ENCODE results near the gene BTN2A1. TPM values are rescaled to one million over a fixed set of nuclear protein-coding genes. Genes with fewer than 3 reads are reported as not detected.
"Not testable (repeated sequence)": the region's sequence is repeated elsewhere in the genome, so short reads cannot be mapped to it uniquely, and the experiment has no call there.

BTN2A1 gene
- total RNA-seq, 1 experiment from 2014 or later, result 11.2 TPM

GRCh38 chr6:26507658-26508057 lies 49.9 kb downstream of the BTN2A1 start:
- intact Hi-C loops (cut with micrococcal nuclease), result no loop called here
- H2AFZ ChIP-seq (ENCODE audit: low read depth, low read length, poor library complexity, severe bottlenecking), result no peak overlapping the region
- no peaks in the 10 kb centered on the region for H4K20me1 ChIP-seq (ENCODE audit: insufficient read depth)
- no peak overlapping the region for H3K4me3 ChIP-seq (replicated peaks in 1 of 2; ENCODE audit: low read depth in 1 of 2, low read length in 2 of 2)
- ChIA-PET CTCF (no interaction called here), POLR2A (no interaction called here), RAD21 (ENCODE audit: low non-redundant PET in 1 of 2, low total read pairs in 2 of 2, uncharacterized antibody in 2 of 2, unreplicated experiment in 2 of 2) (no interaction called here)
- H3K9me3 ChIP-seq (ENCODE audit: control insufficient read depth in 1 of 2, insufficient read depth in 1 of 2, low read depth in 1 of 2, low read length in 2 of 2), result no peaks in the 10 kb centered on the region
- no peaks in the 10 kb centered on the region for H3K79me2 ChIP-seq (ENCODE audit: insufficient read depth, low read length)
- no peak overlapping the region for H3K27ac ChIP-seq (ENCODE audit: low read depth, low read length)
- no peaks in the 10 kb centered on the region for H3K36me3 ChIP-seq (ENCODE audit: control insufficient read depth in 1 of 2, insufficient read depth in 2 of 2, low read length in 2 of 2)
- no peak overlapping the region for H3K9ac ChIP-seq (ENCODE audit: low read length)
- H3K4me1 ChIP-seq (ENCODE audit: control insufficient read depth in 1 of 2, insufficient read depth in 2 of 2, low read length in 2 of 2), result peaks cover 0 to 10% of the 10 kb centered on the region in 2 experiments; a peak in 2 of 4 replicates
- ATAC-seq (no peak), DNase-seq (ENCODE audit: low read depth, low spot score) (no peak)
- BruUV-seq (replicated peaks), result no TSS peak
- TF ChIP-seq FOSL1 (IDR thresholded peaks at IDR 0.05; ENCODE audit: low read depth) (no peak), EZH2phosphoT487 (IDR thresholded peaks at IDR 0.05; ENCODE audit: borderline replicate concordance) (no peak), EZH2 (IDR thresholded peaks at IDR 0.05) (no peak), TCF7L2 (IDR thresholded peaks at IDR 0.05; ENCODE audit: borderline replicate concordance, extremely low read depth, insufficient read depth, insufficient read length) (no peak), JUND (IDR thresholded peaks at IDR 0.05) (no peak)
- no peaks in the 10 kb centered on the region; the same call in 1 of the 2 replicates for H3K9me2 ChIP-seq (ENCODE audit: insufficient read depth)
- no peak overlapping the region for H3K4me2 ChIP-seq (ENCODE audit: low read length)
- H3K27me3 ChIP-seq (ENCODE audit: insufficient read depth, low read length), result no peaks in the 10 kb centered on the region

GRCh38 chr6:26511033-26511432 lies 53.3 kb downstream of the BTN2A1 start:
- ATAC-seq, result peak; percentile 63
- H3K9me2 ChIP-seq (ENCODE audit: insufficient read depth); RAD21 ChIA-PET (ENCODE audit: low non-redundant PET in 1 of 2, low total read pairs in 2 of 2, uncharacterized antibody in 2 of 2, unreplicated experiment in 2 of 2); H3K27ac ChIP-seq (ENCODE audit: low read depth, low read length); DNase-seq (ENCODE audit: low read depth, low spot score); H3K4me1 ChIP-seq (ENCODE audit: control insufficient read depth in 1 of 2, insufficient read depth in 2 of 2, low read length in 2 of 2); H3K79me2 ChIP-seq (ENCODE audit: insufficient read depth, low read length); intact Hi-C loops (cut with micrococcal nuclease); CTCF ChIA-PET; H2AFZ ChIP-seq (ENCODE audit: low read depth, low read length, poor library complexity, severe bottlenecking); H3K27me3 ChIP-seq (ENCODE audit: insufficient read depth, low read length); H4K20me1 ChIP-seq (ENCODE audit: insufficient read depth); H3K9ac ChIP-seq (ENCODE audit: low read length); H3K36me3 ChIP-seq (ENCODE audit: control insufficient read depth in 1 of 2, insufficient read depth in 2 of 2, low read length in 2 of 2); H3K4me3 ChIP-seq (replicated peaks in 1 of 2; ENCODE audit: low read depth in 1 of 2, low read length in 2 of 2); BruUV-seq (replicated peaks); H3K9me3 ChIP-seq (ENCODE audit: control insufficient read depth in 1 of 2, insufficient read depth in 1 of 2, low read depth in 1 of 2, low read length in 2 of 2); POLR2A ChIA-PET: not testable (repeated sequence)
- H3K4me2 ChIP-seq (ENCODE audit: low read length), result peak overlapping the region; percentile 5; the same call in 1 of the 2 replicates
